ENCODE data around the gene FNDC1.

Gene FNDC1

DNA sequence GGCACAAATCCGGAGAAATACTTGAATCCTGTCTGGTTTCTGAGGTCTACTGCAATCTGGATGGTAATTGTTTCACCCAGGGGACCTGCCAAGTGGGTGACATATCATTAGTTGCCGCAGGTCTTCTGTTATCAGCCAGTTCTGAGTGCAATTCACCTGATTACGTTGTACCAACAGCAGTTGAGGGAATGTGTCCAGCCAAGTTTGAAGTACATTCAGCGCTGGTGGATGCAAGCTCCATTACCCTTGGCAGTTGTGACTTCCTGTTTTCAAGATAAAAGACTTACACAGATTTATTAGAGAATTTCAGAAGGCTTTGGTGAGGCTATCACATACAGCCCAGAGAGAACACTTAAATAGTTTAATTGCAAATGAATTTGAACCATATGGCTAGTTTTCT is 42.8 kb downstream of the FNDC1 start:
- DNase-seq (ENCODE audit: low read depth): no peak

DNA sequence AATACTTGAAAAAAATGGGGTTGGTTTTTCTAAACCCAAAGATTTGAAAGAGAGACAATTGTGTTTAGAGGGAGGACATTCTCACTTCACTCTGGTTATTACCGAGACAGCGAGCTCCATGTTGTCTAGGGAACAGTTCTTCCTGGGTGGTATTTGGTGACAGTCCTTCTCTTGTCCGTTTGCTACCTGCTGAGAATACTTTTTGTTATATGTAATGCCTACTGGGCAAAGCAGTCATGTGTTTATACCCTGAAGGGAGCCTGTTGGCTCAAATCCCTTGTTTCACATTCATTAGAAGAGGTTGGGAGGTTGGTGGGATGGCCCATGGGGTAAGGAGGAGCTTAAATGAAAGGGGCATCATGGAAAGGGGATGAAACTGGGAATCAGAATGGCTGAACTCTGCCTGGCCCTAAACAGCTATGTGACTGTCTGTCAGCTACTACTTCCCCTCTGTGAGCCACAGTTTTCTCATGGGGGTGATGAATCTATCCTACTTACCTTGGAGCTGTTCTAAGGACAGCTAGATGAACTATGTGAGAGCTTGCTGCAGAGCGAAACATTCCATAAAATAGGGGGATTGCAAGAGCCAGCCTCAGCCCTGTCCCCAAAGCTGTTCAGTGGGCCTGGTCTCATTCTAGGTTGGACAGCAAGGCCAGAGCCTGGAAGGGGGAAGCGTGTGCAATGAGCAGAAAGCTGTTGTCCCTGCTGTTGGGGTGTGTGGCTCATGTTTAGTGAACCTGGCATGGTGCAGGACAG is 43.5 kb downstream of the FNDC1 start:
- DNase-seq (ENCODE audit: low read depth): no peak

DNA sequence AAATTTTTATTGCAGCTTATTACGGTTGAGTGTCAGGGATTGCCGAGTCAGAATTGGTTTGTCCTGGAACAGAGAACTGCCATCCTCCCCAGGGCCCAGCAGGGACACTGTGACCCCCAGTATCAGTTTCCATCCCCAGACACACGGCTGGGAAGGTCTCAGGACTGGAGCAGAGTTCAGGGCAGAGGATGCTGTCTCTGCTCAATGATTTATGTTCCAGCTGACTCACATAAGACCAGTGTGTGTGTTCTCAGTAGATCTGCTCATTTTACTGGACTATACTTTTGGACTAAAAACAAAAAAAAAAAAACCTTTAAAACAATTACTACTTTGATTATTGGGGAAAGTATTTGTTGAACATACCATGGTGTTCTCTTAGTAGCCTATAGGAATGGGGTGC is 44.2 kb downstream of the FNDC1 start:
- no peak for DNase-seq (ENCODE audit: low read depth)

GRCh38 chr6:159214281-159214680 is 45.1 kb downstream of the FNDC1 start:
- DNase-seq (ENCODE audit: low read depth): no peak

DNA sequence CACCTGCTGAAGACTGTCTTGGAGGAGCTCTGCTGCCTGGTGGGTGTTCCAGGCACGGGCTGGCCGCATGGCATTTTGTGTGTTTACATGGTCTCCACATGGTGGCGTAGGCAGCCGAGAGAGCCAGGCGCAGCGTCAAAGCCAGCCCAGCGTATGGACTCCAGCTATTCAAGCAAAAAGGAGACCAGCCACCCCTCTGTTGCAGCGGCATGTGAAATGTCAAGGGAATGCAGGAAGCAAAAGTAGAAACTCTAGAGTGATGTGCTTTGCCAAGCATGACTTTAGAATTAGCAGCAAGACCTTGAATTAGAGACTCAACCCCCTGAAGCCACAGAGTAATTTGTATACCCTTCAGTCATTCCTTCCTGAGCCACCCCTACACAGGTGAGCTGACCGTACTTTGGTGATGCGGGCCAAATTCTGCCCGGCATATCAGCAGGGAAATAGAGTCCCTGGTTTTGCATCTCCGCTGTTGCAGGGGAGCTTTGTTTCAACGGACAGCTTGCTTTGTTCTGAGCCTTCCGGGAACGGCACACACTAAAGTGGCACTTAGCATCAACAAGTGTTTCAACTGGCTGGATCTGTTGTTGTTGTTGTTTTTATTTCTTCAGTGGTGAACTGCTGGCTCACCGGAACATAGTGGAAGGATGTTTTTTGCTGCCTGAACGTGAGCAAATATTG is 48.5 kb downstream of the FNDC1 start:
- no peak for DNase-seq (ENCODE audit: low read depth)

- DNase-seq (ENCODE audit: low read depth): no peak
Observed at GRCh38 chr6:159220093-159220492, 50.9 kb downstream of the FNDC1 start.

DNA sequence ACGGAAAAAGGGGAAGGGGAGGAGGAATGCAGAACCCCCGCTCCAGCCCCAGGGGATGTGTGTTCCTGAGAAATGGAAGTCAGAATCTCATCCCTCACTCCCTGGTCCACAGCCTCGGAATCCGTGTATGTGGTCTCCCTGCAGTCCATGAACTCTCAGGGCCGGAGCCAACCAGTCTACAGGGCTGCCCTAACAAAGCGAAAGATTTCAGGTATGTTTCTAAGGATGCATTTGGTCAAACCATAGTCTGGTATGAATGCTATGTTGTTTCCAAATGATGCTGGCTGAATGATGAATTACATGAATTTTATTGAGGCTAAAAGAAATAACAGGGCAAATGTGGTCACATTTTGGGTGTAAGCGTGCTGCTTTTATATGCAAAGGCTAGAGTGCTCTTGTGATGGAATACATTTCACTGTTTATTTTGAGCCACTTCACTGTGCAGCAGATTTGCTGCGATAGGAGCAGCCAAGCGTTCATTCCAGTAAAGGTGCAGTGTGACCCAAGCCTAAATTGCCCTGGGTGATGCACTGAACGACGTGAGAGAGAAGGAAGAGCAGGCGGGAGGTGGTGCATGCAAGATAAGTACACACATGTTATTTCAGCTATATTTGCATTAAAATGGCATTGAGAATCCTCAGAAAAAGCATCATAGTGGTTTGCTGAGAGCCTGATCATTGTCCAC is 52.4 kb downstream of the FNDC1 start:
- DNase-seq (ENCODE audit: low read depth): no peak

DNA sequence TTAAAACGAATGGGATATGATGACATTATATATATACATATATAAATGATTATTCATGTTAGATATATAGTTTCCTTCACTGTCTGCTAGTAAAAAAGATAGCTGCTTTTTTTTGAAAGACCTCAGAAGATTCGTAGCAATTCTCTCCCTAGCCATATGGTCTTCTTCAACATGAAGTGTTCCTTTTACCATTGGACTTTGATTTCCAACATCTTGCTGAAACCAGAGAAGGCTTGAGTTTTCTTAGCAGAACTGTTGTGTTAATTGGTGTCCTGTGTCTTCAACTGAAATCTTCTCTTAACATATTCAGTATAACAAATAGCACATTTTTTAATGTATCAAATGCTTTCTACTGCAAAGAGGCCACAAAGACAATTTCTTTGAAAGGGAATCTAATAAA is 55.3 kb downstream of the FNDC1 start:
- no peak for DNase-seq (ENCODE audit: low read depth)

DNA sequence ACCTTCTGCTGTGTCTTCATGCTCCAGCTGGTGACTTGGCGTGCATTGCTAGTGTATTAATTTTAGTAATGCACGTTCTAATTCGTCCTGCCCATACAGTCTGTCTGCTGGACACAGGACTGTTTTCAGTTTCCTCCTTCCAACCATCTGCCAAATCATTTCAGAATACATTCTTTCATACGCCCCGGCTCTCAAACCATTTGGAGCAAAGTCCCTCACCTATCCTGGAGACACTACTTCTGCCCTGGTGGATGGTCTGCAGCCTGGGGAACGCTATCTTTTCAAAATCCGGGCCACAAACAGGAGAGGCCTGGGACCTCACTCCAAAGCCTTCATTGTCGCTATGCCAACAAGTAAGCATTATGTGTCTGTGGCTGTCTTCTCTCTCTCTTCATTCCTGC is 60.5 kb downstream of the FNDC1 start:
- no peak for DNase-seq (ENCODE audit: low read depth)

GRCh38 chr6:159232106-159232645 is 63.0 kb downstream of the FNDC1 start:
- DNase-seq (ENCODE audit: low read depth): no peak

- DNase-seq (ENCODE audit: low read depth): no peak
Observed at GRCh38 chr6:159232751-159233150, 63.6 kb downstream of the FNDC1 start.

- DNase-seq (ENCODE audit: low read depth): no peak
Observed at GRCh38 chr6:159233365-159234101, 64.3 kb downstream of the FNDC1 start.

- no peak for DNase-seq (ENCODE audit: low read depth)
Observed at GRCh38 chr6:159234102-159234553, 64.9 kb downstream of the FNDC1 start.

DNA sequence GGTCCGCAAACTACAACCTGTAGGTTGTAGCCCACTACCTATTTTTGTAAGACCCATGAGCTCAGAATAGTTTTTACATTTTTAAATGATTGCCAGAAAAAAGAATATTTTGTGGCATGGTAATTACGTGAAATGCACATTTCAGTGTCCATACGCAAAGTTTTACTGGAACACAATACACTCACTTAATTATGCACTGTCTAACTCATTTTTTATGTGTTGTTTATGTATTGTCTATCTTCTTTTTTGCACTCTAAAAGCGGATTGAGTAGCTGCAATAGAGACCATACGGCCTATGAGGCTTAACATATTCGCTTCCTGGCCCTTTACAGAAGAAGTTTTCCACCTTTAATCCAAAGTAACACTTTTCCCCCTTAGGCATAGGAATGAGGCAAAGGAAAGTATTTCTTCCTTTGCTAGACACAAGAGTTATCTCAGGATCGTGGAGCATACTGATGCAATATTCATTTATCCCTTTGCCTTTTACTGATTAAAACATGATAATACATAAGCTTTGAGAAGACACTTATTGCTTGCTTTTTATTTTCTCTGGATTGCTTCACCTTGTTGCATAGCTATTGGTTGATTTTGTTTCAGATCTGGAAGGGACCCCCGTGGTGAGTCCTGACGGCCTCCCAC is 69.8 kb downstream of the FNDC1 start:
- DNase-seq (ENCODE audit: low read depth): no peak

GRCh38 chr6:159249128-159249527 is 79.9 kb downstream of the FNDC1 start:
- no peak for DNase-seq (ENCODE audit: low read depth)

GRCh38 chr6:159249752-159250151 is 80.6 kb downstream of the FNDC1 start:
- no peak for DNase-seq (ENCODE audit: low read depth)

- DNase-seq (ENCODE audit: low read depth): no peak
Observed at GRCh38 chr6:159250633-159251032, 81.4 kb downstream of the FNDC1 start.

GRCh38 chr6:159252955-159253508 is 83.8 kb downstream of the FNDC1 start:
- no peak for DNase-seq (ENCODE audit: low read depth)

GRCh38 chr6:159254186-159254585 is 85.0 kb downstream of the FNDC1 start:
- DNase-seq (ENCODE audit: low read depth): no peak

GRCh38 chr6:159255434-159255951 is 86.3 kb downstream of the FNDC1 start:
- DNase-seq (ENCODE audit: low read depth): no peak

GRCh38 chr6:159256128-159256527 is 86.9 kb downstream of the FNDC1 start:
- DNase-seq (ENCODE audit: low read depth): no peak

Data from activated T-cell treated with anti-CD3 and anti-CD28 coated beads for 1 hour (primary cell).